NK-92 (cell line): ENCODE results near the gene ST6GALNAC3.

Source experiments
- DNase-seq: peaks from one replicate; lab custom pipeline; 2025; ENCODE audit not compliant: unreplicated experiment; lab: John Stamatoyannopoulos, UW

ST6GALNAC3 gene

GRCh38 chr1:76279101-76279748, 204.7 kb downstream of the ST6GALNAC3 start:
- no peak for DNase-seq

DNA sequence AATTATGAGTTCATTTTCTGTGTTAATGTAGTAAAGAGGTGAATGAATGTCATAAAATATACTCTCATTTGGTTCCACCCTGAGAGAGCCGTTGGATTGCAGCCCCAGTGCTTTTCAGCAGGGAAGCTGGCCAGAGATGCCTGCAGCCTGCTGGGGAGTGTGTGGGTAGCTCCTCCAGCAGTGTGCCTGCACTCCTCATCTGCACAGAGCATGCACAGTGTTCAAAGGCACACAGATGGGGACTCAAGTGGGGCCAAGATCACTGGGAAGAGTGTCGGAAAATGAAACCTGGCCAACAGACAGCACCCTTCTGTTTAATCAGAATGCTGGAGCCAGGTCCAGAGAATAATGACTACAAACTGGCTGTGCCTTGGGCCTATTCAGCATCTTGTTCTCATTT, 206.8 kb downstream of the ST6GALNAC3 start:
- DNase-seq = no peak

- no peak for DNase-seq
These were observed 210.3 kb downstream of the ST6GALNAC3 start for GRCh38 chr1:76284842-76285241.

GRCh38 chr1:76285578-76286135, 211.1 kb downstream of the ST6GALNAC3 start:
- DNase-seq = no peak

DNA sequence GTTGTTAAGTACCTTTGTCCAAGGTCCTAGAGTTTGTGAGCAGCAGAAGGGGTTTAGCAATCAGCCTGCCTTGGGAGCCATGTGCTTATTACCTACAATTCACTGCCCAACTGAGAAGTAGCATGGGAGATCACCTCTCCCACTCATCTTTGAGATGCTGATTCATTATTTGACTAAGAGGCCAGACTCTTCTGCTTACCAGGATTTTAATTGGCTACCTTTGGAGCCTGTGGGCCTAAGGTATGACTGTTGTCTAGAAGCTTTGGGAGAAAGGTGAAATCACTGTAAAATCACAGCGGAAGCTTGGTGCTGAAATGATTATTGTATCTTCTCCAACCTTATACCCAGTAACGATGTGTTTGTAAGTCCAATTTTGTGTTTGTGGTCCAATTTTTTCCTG, 213.4 kb downstream of the ST6GALNAC3 start:
- no peak for DNase-seq

GRCh38 chr1:76288758-76289483, 214.4 kb downstream of the ST6GALNAC3 start:
- no peak for DNase-seq

- no peak for DNase-seq
These were observed 215.1 kb downstream of the ST6GALNAC3 start for GRCh38 chr1:76289692-76290091.

DNA sequence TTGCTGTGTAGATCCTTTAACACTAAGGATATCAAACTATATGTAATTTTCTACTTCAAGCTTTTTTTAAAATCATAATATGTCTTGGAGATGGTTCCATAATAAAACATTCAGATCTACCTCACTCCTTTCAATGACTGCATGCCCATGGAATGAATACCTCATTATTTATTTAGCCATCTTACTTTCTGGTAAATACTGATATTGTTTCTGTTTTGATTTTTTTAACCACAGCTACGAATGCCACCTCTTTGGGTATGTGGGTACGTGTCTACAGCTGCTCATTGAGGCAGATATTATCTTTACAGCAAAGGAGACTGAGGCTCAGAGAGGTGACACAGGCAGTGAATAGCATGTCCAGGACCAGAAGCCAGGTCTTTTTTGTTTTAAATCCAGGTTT, 215.7 kb downstream of the ST6GALNAC3 start:
- no peak for DNase-seq

- no peak for DNase-seq
These were observed 216.6 kb downstream of the ST6GALNAC3 start for GRCh38 chr1:76291191-76291590.

- no peak for DNase-seq
These were observed 217.2 kb downstream of the ST6GALNAC3 start for GRCh38 chr1:76291737-76292136.

GRCh38 chr1:76292418-76293184, 218.1 kb downstream of the ST6GALNAC3 start:
- DNase-seq = no peak

DNA sequence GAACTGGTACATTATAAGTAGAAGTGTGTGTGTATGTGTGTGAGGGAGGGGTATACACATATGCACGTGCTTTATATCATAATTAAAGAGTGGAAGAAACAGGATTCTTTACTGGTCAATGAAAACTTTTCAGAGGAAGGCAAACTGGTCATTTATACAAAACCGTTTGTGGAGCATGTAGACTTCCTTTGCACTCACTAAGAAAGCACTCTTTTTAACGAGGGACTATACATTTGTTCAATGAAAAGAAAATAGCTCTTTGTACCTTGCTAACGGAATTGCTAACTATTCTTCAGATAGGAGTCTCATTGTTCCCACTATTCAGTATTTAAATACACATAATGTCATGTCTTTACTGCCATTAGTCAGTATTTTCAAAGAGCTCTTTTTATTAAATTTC, 219.3 kb downstream of the ST6GALNAC3 start:
- DNase-seq = no peak

DNA sequence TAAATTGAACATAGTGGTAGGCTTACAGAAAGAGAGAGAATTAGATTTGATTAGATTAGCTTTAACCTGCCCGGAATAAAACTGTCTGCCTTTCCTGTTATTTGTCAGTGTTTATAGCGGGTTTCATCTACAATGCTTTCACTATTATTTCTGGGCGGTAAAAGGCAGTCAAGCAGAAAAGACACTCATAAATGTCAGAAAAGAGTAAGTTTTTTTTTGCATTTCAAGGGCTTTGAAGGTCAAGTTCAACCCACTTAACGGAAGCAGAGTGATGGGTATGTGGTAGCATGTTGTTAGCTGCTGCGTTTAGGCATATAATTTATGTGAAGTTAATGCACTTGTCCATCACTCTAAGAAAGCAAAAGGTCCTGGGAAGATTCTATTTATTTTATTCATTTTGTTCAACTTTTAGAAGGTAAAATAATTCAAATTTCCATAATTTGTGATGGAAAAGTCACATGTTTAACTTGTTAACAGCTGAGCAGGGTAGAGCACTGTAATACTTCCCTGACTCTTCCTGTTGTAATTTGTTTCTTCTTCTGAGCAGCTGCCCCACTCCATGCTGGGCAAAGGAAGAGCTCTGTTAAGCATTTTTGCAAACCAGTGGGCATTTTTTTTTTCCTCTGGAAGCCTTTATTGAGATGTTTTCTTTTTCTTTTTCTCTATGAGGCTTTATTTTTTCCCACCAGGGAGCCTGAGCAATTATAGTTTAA, 220.1 kb downstream of the ST6GALNAC3 start:
- DNase-seq = no peak

- DNase-seq = no peak
These were observed 223.9 kb downstream of the ST6GALNAC3 start for GRCh38 chr1:76298399-76298798.

- no peak for DNase-seq
These were observed 224.5 kb downstream of the ST6GALNAC3 start for GRCh38 chr1:76299036-76299435.

DNA sequence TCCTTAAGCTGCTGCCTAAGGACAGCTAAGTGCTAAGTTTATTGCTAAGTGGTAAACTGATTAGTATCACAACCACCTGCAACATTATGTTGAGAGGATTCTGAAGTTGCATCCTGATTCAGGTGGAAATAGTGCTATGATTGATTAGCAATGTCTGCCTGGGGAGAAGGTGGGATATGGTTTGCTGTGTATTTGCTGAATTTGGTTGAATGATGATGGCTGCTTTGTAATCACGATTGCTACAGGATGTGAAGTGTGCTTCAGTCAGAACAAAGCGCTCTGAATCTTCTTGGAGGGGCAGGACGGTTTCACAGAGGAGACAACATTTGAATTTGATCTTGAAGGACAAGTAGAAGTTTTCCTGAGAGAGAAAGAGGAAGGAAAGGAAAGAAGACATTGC, 226.0 kb downstream of the ST6GALNAC3 start:
- no peak for DNase-seq

DNA sequence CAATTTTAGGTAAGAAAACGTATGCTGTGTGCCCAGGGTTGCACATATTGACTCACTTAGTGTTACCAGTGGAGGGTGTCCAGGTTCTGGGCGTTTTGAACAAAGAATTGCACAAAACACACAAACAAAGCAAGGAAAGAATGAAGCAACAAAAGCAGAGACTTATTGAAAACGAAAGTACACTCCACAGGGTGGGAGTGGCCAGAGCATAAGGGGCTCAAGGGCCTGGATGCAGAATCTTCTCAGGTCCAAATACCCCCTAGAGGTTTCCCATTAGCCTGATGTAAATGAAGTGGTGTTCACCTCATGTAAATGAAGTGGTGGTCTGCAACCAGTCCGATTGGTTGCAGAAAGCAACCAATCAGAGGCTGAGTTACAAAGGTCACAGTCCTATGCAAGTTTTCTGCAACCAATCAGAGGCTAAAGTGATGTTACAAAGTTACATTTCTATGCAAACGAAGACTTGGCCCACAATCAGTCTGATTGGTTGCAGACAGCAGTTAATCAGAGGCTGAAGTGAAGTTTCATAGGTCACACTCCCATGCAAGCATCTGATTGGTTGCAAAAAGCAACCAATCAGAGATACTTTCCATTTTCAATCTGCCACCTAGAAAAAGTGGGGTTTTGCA, 228.3 kb downstream of the ST6GALNAC3 start:
- DNase-seq = no peak

GRCh38 chr1:76303340-76303717, 228.8 kb downstream of the ST6GALNAC3 start:
- no peak for DNase-seq

- no peak for DNase-seq
These were observed 238.8 kb downstream of the ST6GALNAC3 start for GRCh38 chr1:76313304-76313703.

GRCh38 chr1:76314730-76315129, 240.2 kb downstream of the ST6GALNAC3 start:
- no peak for DNase-seq
